Measurements from ENCODE around the gene SYCP2L.

GRCh38 chr6:10883312-10884244 lies 3.3 kb upstream of the SYCP2L start:
- TF ChIP-seq GATA2 (IDR thresholded peaks at IDR 0.05; ENCODE audit: low read depth, low read length) (no peak), GATA3 (IDR thresholded peaks at IDR 0.05; ENCODE audit: low read depth, low read length) (no peak)
